GM18517 (cell line): ENCODE measurements around the gene WEE2.
"Not testable (repeated sequence)": the region's sequence is repeated elsewhere in the genome, so short reads cannot be mapped to it uniquely, and the experiment has no call there.

ENCODE experiments used
- ATAC-seq: cut with Tn5 transposase; IDR thresholded peaks from one replicate; pipeline ENCODE4 v1.9.1; 2021; ENCODE audit warnings: mild to moderate bottlenecking, moderate library complexity; ENCODE audit not compliant: unreplicated experiment

Gene WEE2

GRCh38 chr7:141710301-141710700 lies 2.1 kb downstream of the WEE2 start:
- no peak for ATAC-seq

GRCh38 chr7:141712603-141713255 lies 4.6 kb downstream of the WEE2 start:
- ATAC-seq = no peak

GRCh38 chr7:141713890-141714289 lies 5.7 kb downstream of the WEE2 start:
- ATAC-seq = no peak

- ATAC-seq = no peak
These were observed 6.4 kb downstream of the WEE2 start for GRCh38 chr7:141714571-141714970.

GRCh38 chr7:141715018-141715417 lies 6.9 kb downstream of the WEE2 start:
- ATAC-seq = no peak

GRCh38 chr7:141715794-141716689 lies 7.9 kb downstream of the WEE2 start:
- ATAC-seq = no peak

GRCh38 chr7:141717450-141717849 lies 9.3 kb downstream of the WEE2 start:
- no peak for ATAC-seq

GRCh38 chr7:141722529-141722928 lies 14.4 kb downstream of the WEE2 start:
- ATAC-seq = no peak

GRCh38 chr7:141729020-141729419 lies 20.9 kb downstream of the WEE2 start:
- no peak for ATAC-seq

GRCh38 chr7:141731476-141732149 lies 23.5 kb downstream of the WEE2 start:
- no peak for ATAC-seq

- no peak for ATAC-seq
These were observed 29.1 kb downstream of the WEE2 start for GRCh38 chr7:141737118-141737835.

- ATAC-seq = peak; percentile 91
These were observed 29.9 kb downstream of the WEE2 start, which contains the start of gene SSBP1 for GRCh38 chr7:141737836-141738591. Gene SSBP1 (plus strand): TSS chr7:141738358. CDS start chr7:141739167, 809 bp downstream.

GRCh38 chr7:141738592-141739013 lies 30.4 kb downstream of the WEE2 start:
- no peak for ATAC-seq

GRCh38 chr7:141739250-141739649 lies 31.1 kb downstream of the WEE2 start:
- ATAC-seq = no peak

GRCh38 chr7:141742229-141742628 lies 34.1 kb downstream of the WEE2 start:
- no peak for ATAC-seq

- no peak for ATAC-seq
These were observed 36.0 kb downstream of the WEE2 start for GRCh38 chr7:141744131-141744530.

- no peak for ATAC-seq
These were observed 40.2 kb downstream of the WEE2 start for GRCh38 chr7:141748396-141748795.

GRCh38 chr7:141751904-141752303 lies 43.8 kb downstream of the WEE2 start:
- ATAC-seq = not testable (repeated sequence)

- no peak for ATAC-seq
These were observed 44.5 kb downstream of the WEE2 start for GRCh38 chr7:141752634-141753033.

GRCh38 chr7:141754939-141755338 lies 46.8 kb downstream of the WEE2 start:
- no peak for ATAC-seq
